AG09309 (cell line): ENCODE results near the gene CCDC116.
"Not testable (repeated sequence)": the region's sequence is repeated elsewhere in the genome, so short reads cannot be mapped to it uniquely, and the experiment has no call there.

Experiments used
- DNase-seq: peaks from one replicate; pipeline ENCODE4 v3.0.0-alpha.2; 2010; ENCODE audit warnings: low read depth
- H3K4me3 ChIP-seq: 2 replicates; pipeline ENCODE4 v1.5.1; 2011; ENCODE audit warnings: mild to moderate bottlenecking, low read depth, low read length, moderate library complexity; ENCODE audit not compliant: control insufficient read depth
- TF ChIP-seq, protein P1 (sequence below): IDR thresholded peaks from 2 replicates; pipeline ENCODE4 v1.5.1; 2011; ENCODE audit warnings: mild to moderate bottlenecking, low read depth, low read length, inconsistent platforms; ENCODE audit not compliant: insufficient read depth, control insufficient read depth; ENCODE audit errors: missing control alignments

Gene CCDC116

DNA sequence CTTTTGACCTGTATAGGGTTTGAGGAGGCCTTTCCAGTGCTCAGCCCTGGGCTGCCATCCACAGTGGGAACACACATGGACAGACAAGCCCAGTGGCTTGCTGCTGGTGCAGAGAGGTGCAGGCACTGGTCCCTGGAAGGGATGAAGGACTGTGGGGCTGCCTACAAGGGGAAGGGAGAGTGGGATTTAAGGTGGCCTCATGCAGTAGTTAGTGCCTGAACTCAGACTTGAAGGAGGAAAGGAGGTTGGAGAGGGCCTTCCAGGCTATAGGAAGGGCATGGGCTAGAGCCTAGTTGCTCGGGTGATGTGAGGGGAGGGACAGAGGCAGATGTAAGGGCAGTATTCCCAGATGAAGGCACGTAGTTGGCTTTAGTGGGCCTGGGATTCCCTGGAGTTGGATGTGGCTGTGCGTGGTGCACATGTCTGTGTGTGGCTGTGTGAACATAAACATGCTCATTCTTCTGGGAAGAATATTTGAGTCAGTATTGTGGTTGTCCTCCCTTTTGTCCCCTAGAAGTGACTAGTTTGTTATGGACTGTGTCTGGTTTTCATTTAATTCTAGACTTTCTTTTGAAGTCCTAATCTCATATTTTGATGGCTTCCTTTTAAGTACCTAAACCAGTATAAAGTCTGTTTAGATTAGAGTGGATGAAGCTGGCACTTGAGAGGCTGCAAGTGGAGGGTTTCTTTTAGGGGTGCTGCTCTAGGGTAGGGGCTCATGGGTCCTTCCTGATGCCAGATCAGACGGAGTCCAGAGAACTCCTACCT lies 21.2 kb upstream of the CCDC116 start:
- no peak overlapping the region for H3K4me3 ChIP-seq
- DNase-seq: no peak
- TF ChIP-seq, protein P1, sequence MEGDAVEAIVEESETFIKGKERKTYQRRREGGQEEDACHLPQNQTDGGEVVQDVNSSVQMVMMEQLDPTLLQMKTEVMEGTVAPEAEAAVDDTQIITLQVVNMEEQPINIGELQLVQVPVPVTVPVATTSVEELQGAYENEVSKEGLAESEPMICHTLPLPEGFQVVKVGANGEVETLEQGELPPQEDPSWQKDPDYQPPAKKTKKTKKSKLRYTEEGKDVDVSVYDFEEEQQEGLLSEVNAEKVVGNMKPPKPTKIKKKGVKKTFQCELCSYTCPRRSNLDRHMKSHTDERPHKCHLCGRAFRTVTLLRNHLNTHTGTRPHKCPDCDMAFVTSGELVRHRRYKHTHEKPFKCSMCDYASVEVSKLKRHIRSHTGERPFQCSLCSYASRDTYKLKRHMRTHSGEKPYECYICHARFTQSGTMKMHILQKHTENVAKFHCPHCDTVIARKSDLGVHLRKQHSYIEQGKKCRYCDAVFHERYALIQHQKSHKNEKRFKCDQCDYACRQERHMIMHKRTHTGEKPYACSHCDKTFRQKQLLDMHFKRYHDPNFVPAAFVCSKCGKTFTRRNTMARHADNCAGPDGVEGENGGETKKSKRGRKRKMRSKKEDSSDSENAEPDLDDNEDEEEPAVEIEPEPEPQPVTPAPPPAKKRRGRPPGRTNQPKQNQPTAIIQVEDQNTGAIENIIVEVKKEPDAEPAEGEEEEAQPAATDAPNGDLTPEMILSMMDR: no peak

DNA sequence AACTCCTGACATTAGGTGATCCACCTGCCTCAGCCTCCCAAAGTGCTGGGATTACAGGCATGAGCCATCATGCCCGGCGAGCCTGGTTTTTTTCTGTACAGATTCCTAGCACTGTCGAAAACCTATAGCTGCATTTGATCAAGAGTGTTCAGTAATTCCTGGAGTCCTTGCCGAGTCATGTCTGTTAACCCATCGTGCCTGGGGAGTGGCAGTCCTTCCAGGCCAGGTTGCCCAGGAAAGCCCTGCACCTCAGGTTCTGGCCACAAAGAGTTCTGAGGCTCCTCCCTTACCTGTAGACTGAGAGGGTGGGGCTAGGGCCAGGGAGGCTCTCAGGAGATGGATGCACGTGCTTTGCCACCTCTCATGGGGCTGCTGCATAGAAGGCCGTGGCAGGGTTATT lies 19.7 kb upstream of the CCDC116 start:
- TF ChIP-seq, protein P1: no peak
- no peak overlapping the region for H3K4me3 ChIP-seq
- no peak for DNase-seq

DNA sequence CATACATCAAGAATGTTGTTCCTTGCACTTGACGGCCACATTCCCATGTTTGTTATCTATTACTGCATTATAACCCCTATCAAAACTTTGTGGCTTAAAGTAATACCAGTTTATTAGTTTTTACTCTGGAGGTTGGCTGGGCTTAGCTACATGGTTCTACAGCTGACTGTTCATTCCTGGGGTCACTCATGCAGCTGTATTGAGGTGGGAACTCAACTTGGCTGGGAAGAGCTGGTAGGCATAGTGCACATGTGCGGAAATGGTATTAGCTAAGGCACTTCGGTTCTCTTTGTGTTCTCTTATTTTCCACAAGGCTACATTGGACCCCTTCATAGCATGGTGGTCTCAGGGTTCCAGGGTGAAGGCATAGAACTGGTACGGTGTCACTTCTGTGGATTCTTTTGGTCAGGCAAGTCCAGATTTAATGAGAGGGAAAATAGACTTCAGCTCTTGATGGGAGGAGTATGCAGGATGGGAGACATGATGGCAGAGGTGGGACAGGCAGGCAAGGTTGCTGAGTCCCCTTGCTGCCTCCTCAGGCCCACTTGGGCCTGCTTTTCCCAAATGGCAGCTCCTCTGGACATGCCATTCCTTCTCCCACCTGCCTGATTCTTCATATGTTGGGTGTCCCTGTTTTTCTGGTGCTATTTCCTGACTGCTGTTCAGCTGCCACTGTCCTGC lies 18.9 kb upstream of the CCDC116 start:
- TF ChIP-seq, protein P1: no peak
- no peak overlapping the region for H3K4me3 ChIP-seq
- DNase-seq: no peak

DNA sequence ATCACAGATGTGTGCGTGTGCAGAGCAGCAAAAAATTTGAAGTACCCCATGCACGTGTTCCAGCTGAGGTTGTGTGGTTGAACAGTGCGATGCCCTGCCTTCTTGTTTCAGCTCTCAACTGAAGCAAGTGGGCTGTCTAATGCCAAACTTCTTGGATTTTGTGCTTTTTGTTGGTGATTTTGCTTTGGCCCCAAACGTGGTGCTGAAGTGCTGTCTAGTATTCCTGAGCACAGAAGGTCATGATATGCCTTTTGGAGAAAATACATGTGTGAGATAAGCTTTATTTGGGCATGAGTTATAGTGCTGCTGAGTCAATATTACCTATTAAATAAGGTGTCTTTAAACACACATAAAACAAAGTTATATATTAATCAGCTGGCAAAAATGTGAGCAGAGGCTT lies 16.8 kb upstream of the CCDC116 start:
- TF ChIP-seq, protein P1: no peak
- H3K4me3 ChIP-seq: no peak overlapping the region
- DNase-seq: no peak

DNA sequence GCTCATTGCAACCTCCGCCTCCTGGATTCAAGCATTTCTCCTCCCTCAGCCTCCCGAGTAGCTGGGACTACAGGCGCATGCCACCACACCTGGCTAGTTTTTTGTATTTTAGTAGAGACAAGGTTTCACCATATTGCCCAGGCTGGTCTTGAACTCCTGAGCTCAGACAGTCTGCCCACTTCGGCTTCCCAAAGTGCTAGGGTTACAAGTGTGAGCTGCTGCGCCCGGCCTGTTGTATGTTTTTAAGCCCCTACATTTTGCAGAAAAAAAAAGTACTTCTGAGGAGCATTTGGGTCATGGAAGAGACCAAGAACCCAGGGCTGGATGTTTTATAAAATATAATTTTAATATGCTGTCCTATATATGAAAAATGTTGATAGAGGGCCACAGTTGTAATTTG lies 15.2 kb upstream of the CCDC116 start:
- not testable (repeated sequence) for DNase-seq, H3K4me3 ChIP-seq

DNA sequence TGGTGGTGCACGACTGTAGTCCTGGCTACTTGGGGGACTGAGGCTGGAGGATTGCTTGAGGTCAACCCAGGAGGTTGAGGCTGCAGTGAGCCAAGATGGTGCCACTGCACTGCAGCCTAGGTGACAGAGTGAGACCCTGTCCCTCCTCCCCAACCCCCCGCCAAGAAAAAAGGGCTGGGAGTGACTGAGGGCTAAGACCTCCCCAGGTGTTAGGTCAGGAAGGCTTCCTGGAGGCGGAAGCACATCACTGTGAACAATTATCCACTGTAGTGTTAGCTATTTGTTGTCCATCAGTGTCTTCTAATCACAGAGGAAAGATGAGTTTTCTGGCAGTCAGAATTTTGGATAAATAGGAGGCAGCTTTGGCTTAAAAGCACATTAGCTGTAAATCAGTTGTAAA lies 11.5 kb upstream of the CCDC116 start:
- no peak for DNase-seq
- TF ChIP-seq, protein P1: no peak
- no peak overlapping the region for H3K4me3 ChIP-seq

DNA sequence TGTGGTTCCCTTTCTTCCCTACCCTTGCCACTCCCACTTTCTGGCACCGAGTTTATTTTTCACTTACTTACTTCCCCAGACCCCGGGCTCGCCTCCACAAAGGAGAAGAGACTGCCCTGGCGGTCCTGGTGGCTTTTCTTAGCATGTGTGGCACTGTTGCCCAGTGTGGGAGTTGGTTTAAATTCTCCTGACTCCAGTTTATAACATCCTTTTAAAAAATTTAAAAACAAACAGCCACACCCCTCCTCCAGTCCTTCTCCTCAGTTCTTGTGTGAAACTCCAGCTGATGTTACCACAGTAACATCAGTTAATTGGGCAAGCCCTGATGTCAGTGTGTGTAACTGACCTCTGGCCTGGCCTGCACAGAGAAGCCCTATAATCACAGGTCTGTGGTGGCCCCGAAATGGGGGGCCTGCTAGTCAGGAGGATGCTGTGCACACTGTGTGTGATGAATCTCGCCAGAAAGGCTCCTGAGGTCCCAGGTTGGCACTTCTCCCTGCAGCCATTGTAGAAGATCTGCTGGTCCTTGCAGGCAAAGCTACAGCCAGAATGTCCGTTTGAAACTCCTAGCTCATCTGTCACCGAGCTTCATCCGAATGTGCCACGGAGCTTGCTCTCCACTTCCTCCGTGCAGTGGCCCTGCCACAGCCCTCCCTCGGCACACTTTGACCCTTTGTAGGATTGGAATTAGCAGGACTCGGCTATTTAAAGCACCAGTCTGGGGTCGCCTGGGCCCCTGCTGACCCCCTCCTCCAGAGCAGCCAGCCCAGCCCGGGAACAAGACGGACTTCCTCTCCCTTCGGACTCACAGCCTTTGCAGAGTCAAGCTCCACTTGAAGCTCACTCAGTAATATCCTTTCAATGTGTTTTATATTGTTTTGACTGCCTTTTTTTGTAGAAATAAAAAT lies 10.3 kb upstream of the CCDC116 start:
- no peak overlapping the region for H3K4me3 ChIP-seq
- TF ChIP-seq, protein P1: no peak
- no peak for DNase-seq
